IMR-90 (cell line): Measurements from ENCODE around the gene KRTAP10-3. TPM values are rescaled to one million over a fixed set of nuclear protein-coding genes. Genes with fewer than 3 reads are reported as not detected.

Source experiments
- ATAC-seq: fragments of 200-7000 bp; cut with Tn5 transposase; 2 replicates; pipeline ENCODE4 v1.9.1; 2020; ENCODE audit warnings: low read depth, mild to moderate bottlenecking, moderate library complexity
- BruUV-seq: library from RNA; stranded (reverse); fragments of 400-500 nt; replicated peaks from 2 replicates; lab custom pipeline; 2021; lab: Mats Ljungman, UMichigan
- CTCF ChIA-PET: fragments of 300-600 bp; formaldehyde crosslinking; extraction: SDS; loops from one replicate; lab custom pipeline; 2021; ENCODE audit warnings: antibody characterized with exemption; lab: Yijun Ruan, JAX
- POLR2A ChIA-PET: fragments of 300-600 bp; sonication (Branson Sonifier 250); formaldehyde crosslinking; loops from one replicate; lab custom pipeline; 2022; ENCODE audit warnings: antibody characterized with exemption; ENCODE audit not compliant: unreplicated experiment; lab: Charles Lee
- DNase-seq: peaks from one replicate; pipeline ENCODE4 v3.0.0; 2013
- H2AFZ ChIP-seq: replicated peaks from 2 replicates; pipeline ENCODE3; 2013; ENCODE audit warnings: low read length, mild to moderate bottlenecking; ENCODE audit not compliant: poor library complexity
- H2AK5ac ChIP-seq: 2 replicates; pipeline ENCODE4 v1.6.1; 2013; ENCODE audit warnings: low read depth, low read length, inconsistent platforms
- H2AK9ac ChIP-seq: replicated peaks from 2 replicates; pipeline ENCODE3; 2013; ENCODE audit warnings: mild to moderate bottlenecking, low read depth, low read length, moderate library complexity; ENCODE audit not compliant: poor library complexity
- H2BK120ac ChIP-seq: 2 replicates; pipeline ENCODE4 v1.6.1; 2013; ENCODE audit warnings: low read depth, low read length, inconsistent platforms
- H2BK15ac ChIP-seq: 3 replicates; pipeline ENCODE4 v1.6.1; 2013; ENCODE audit warnings: low read depth, low read length, inconsistent platforms
- H2BK20ac ChIP-seq: 2 replicates; pipeline ENCODE4 v1.6.1; 2013; ENCODE audit warnings: low read depth, mild to moderate bottlenecking, inconsistent platforms, low read length, moderate library complexity
- H2BK5ac ChIP-seq: 2 replicates; pipeline ENCODE4 v1.6.1; 2013; ENCODE audit warnings: mild to moderate bottlenecking, low read depth, low read length, inconsistent platforms; ENCODE audit not compliant: poor library complexity, severe bottlenecking
- H3K14ac ChIP-seq: replicated peaks from 2 replicates; pipeline ENCODE4 v1.6.1; 2013; ENCODE audit warnings: low read depth, low read length, inconsistent platforms
- H3K18ac ChIP-seq: 2 replicates; pipeline ENCODE4 v1.6.1; 2013; ENCODE audit warnings: low read depth, low read length, control low read depth
- H3K23ac ChIP-seq: 2 replicates; pipeline ENCODE4 v1.6.1; 2013; ENCODE audit warnings: low read depth, low read length, inconsistent platforms
- H3K27ac ChIP-seq: 2 replicates; pipeline ENCODE4 v1.5.1; 2013; ENCODE audit warnings: mild to moderate bottlenecking, control low read depth, low read length; ENCODE audit not compliant: insufficient read depth
- H3K27me3 ChIP-seq: 2 replicates; pipeline ENCODE4 v1.6.1; 2013; ENCODE audit warnings: low read length; ENCODE audit not compliant: control insufficient read depth, insufficient read depth
- H3K36me3 ChIP-seq: 2 replicates; pipeline ENCODE4 v1.6.1; 2013; ENCODE audit warnings: low read length, mixed read lengths; ENCODE audit not compliant: control insufficient read depth, insufficient read depth
- H3K4ac ChIP-seq: 2 replicates; pipeline ENCODE4 v1.6.1; 2013; ENCODE audit warnings: low read depth, low read length, inconsistent platforms
- H3K4me1 ChIP-seq: 2 replicates; pipeline ENCODE4 v1.6.1; 2013; ENCODE audit warnings: low read length, mixed read lengths; ENCODE audit not compliant: control insufficient read depth, insufficient read depth
- H3K4me2 ChIP-seq: 2 replicates; pipeline ENCODE4 v1.6.1; 2013; ENCODE audit warnings: low read depth, mild to moderate bottlenecking, control low read depth, low read length, moderate library complexity
- H3K4me3 ChIP-seq: 2 replicates; pipeline ENCODE4 v1.5.1; 2013; ENCODE audit warnings: low read depth, mild to moderate bottlenecking, control low read depth, low read length, moderate library complexity; ENCODE audit not compliant: insufficient read depth
- H3K56ac ChIP-seq: 2 replicates; pipeline ENCODE4 v1.6.1; 2013; ENCODE audit warnings: low read length, inconsistent platforms; ENCODE audit not compliant: insufficient read depth; ENCODE audit errors: extremely low read depth
- H3K79me1 ChIP-seq, 2 experiments: 2 replicates each; pipeline ENCODE4 v1.6.1; 2013; ENCODE audit warnings: low read length in 2 of 2, inconsistent platforms in 1 of 2, low read depth in 1 of 2
- H3K9ac ChIP-seq: 2 replicates; pipeline ENCODE4 v1.6.1; 2013; ENCODE audit warnings: low read depth, low read length, control low read depth
- H3K9me1 ChIP-seq: 2 replicates; pipeline ENCODE4 v1.6.1; 2013; ENCODE audit warnings: low read length, inconsistent platforms; ENCODE audit not compliant: insufficient read depth
- H3K9me3 ChIP-seq: 2 replicates; pipeline ENCODE4 v1.6.1; 2013; ENCODE audit warnings: low read length; ENCODE audit not compliant: control insufficient read depth, insufficient read depth
- H4K20me1 ChIP-seq: 2 replicates; pipeline ENCODE4 v1.6.1; 2013; ENCODE audit warnings: low read length, inconsistent platforms; ENCODE audit not compliant: insufficient read depth
- H4K5ac ChIP-seq: 2 replicates; pipeline ENCODE4 v1.6.1; 2013; ENCODE audit warnings: mild to moderate bottlenecking, low read depth, low read length, control low read depth
- H4K8ac ChIP-seq, 2 experiments: 2 replicates each; pipeline ENCODE4 v1.6.1; 2013; ENCODE audit warnings: low read depth in 2 of 2, low read length in 2 of 2, control low read depth in 1 of 2, inconsistent platforms in 1 of 2
- H4K91ac ChIP-seq: 2 replicates; pipeline ENCODE4 v1.6.1; 2013; ENCODE audit warnings: low read depth, low read length, inconsistent platforms; ENCODE audit not compliant: insufficient read depth
- BHLHE40 ChIP-seq: fragments of 150-350 bp; IDR thresholded peaks from 2 replicates; pipeline ENCODE4 v1.6.1; 2016; ENCODE audit warnings: mild to moderate bottlenecking, low read depth, low read length
- CHD1 ChIP-seq: IDR thresholded peaks from 2 replicates; pipeline ENCODE4 v1.6.1; 2012; ENCODE audit warnings: low read depth, low read length, improper control_type of control experiment
- MAFK ChIP-seq: IDR thresholded peaks from 2 replicates; pipeline ENCODE4 v1.6.1; 2012; ENCODE audit warnings: low read depth, low read length, improper control_type of control experiment
- MAZ ChIP-seq: IDR thresholded peaks from 2 replicates; pipeline ENCODE4 v1.6.1; 2012; ENCODE audit warnings: low read depth, mild to moderate bottlenecking, low read length, improper control_type of control experiment, moderate library complexity, borderline replicate concordance
- POLR2A ChIP-seq: IDR thresholded peaks from 2 replicates; pipeline ENCODE4 v1.6.1; 2012; ENCODE audit warnings: mild to moderate bottlenecking, low read depth, low read length
- RAD21 ChIP-seq: IDR thresholded peaks from 2 replicates; pipeline ENCODE4 v1.6.1; 2012; ENCODE audit warnings: low read length, improper control_type of control experiment
- RFX5 ChIP-seq: IDR thresholded peaks from 2 replicates; pipeline ENCODE4 v1.8.0; 2012; ENCODE audit warnings: low read depth, mild to moderate bottlenecking, low read length, moderate library complexity
- SMC3 ChIP-seq: fragments of 150-350 bp; IDR thresholded peaks from 2 replicates; pipeline ENCODE4 v1.6.1; 2016; ENCODE audit warnings: low read depth, mild to moderate bottlenecking, antibody characterized with exemption, low read length, moderate library complexity
- WGBS, 2 experiments: methylation state at CpG; one replicate each; pipeline versions ENCODE4 v1.1.5 to v1.1.7; 2013; ENCODE audit warnings: missing lambda C conversion rate in 2 of 2; ENCODE audit not compliant: insufficient read length in 1 of 2; ENCODE audit errors: extremely low coverage in 2 of 2; 5-methylcytosine and 5-hydroxymethylcytosine counted together
- dilution Hi-C: fragments of 300-500 bp; cut with HindIII; formaldehyde crosslinking; loops from one replicate; pipeline ENCODE4 v1.14.3; 2018; ENCODE audit warnings: low sequenced_read_pairs; ENCODE audit not compliant: unreplicated experiment
- in situ Hi-C: fragments of 300-500 bp; cut with MboI; formaldehyde crosslinking; loops from 3 replicates; pipeline ENCODE4 v1.14.3; 2019; ENCODE audit warnings: low sequenced_read_pairs, inconsistent platforms, mixed read lengths
- intact Hi-C: fragments of 100-400 bp; cut with micrococcal nuclease; formaldehyde crosslinking; loops from 2 replicates; pipeline ENCODE4 v1.10.0; 2022
- polyA plus RNA-seq, 3 experiments: library from polyadenylated mRNA; depleted of rRNA; stranded (reverse); fragments of >200 nt; gene quantifications; 2 replicates each; pipeline ENCODE4 v1.2.3, GENCODE V29; 2012; ENCODE audit warnings: low replicate concordance in 1 of 3
- total RNA-seq: library from RNA; depleted of rRNA; stranded (reverse); fragments of >200 nt; gene quantifications from 2 replicates; pipeline ENCODE4 v1.2.3, GENCODE V29; 2012
- TF ChIP-seq, protein P1 (sequence below): conservative IDR thresholded peaks from 2 replicates; pipeline ENCODE4 v1.5.1; 2012; ENCODE audit warnings: mild to moderate bottlenecking, low read depth, low read length, improper control_type of control experiment

The KRTAP10-3 gene
- total and polyA plus RNA-seq, 2 of the 4 experiments (the other 2 are of a cell fraction): not detected

DNA sequence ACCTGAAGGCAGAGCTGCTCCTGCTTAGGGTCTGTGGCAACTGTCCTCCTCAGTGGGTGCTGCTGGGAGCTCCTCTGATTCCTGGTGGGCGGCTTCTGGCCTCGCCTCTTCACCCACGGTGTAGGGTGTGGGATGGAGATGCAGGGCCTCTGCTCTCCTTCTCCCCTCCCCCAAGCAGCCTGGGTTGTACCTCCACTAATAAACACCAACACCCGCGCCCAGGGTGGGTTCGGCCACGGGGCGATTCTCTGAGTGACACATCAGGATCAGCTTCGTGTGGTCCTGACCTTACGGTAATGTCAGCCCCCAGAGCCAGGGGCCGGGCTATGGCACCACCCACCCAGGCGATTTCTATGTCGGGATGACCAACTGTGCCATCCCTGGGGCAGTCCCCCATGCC lies 42.3 kb downstream of the KRTAP10-3 start:
- CTCF ChIA-PET: no interaction called here
- Histone ChIP-seq H3K27ac (no peak overlapping the region), H3K18ac (no peak overlapping the region), H3K9ac (no peak overlapping the region), H2AFZ (no peak overlapping the region), H3K23ac (no peak overlapping the region), H2BK15ac (no peak overlapping the region), H2AK9ac (no peak overlapping the region), H4K8ac (no peak overlapping the region), H3K4ac (no peak overlapping the region), H3K36me3 (no peaks in the 10 kb centered on the region), H3K4me2 (no peak overlapping the region), H2BK5ac (no peak overlapping the region), H3K9me1 (no peaks in the 10 kb centered on the region), H2BK20ac (no peak overlapping the region), H3K79me1 (no peaks in the 10 kb centered on the region), H3K9me3 (peaks cover 6% of the 10 kb centered on the region; the same call in 1 of the 2 replicates), H3K4me1 (no peaks in the 10 kb centered on the region), H3K27me3 (no peaks in the 10 kb centered on the region; the same call in 1 of the 2 replicates), H2BK120ac (no peak overlapping the region), H3K4me3 (no peak overlapping the region), H3K56ac (no peak overlapping the region), H3K14ac (no peak overlapping the region), H2AK5ac (no peak overlapping the region), H4K91ac (no peak overlapping the region), H4K5ac (no peak overlapping the region), H4K20me1 (no peaks in the 10 kb centered on the region)
- in situ Hi-C loops (loop anchor here (25.0 kb wide), 1 partner anchor 421 kb away; the partner anchor contains the start of gene SLX9), dilution Hi-C loops (no loop called here), intact Hi-C loops (no loop called here)
- ATAC-seq (no peak), DNase-seq (no peak)
- no TSS peak for BruUV-seq
- 78% methylated on average over 10 of the region's 13 CpGs; no CpG with 5 or more reads in 1 of the 2 experiments for WGBS, 2 experiments
- TF ChIP-seq CHD1 (no peak), BHLHE40 (no peak), RFX5 (no peak), POLR2A (no peak), SMC3 (no peak), MAZ (no peak), MAFK (no peak), RAD21 (no peak)
- TF ChIP-seq, protein P1, sequence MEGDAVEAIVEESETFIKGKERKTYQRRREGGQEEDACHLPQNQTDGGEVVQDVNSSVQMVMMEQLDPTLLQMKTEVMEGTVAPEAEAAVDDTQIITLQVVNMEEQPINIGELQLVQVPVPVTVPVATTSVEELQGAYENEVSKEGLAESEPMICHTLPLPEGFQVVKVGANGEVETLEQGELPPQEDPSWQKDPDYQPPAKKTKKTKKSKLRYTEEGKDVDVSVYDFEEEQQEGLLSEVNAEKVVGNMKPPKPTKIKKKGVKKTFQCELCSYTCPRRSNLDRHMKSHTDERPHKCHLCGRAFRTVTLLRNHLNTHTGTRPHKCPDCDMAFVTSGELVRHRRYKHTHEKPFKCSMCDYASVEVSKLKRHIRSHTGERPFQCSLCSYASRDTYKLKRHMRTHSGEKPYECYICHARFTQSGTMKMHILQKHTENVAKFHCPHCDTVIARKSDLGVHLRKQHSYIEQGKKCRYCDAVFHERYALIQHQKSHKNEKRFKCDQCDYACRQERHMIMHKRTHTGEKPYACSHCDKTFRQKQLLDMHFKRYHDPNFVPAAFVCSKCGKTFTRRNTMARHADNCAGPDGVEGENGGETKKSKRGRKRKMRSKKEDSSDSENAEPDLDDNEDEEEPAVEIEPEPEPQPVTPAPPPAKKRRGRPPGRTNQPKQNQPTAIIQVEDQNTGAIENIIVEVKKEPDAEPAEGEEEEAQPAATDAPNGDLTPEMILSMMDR: no peak
- POLR2A ChIA-PET: no interaction called here
